ENCODE results near the gene STEEP1. TPM values are rescaled to one million over a fixed set of nuclear protein-coding genes. Genes with fewer than 3 reads are reported as not detected.
A peak's percentile ranks its signal among the peaks of the same experiment; 100 is the strongest.
"Not testable (repeated sequence)": the region's sequence is repeated elsewhere in the genome, so short reads cannot be mapped to it uniquely, and the experiment has no call there.

Gene STEEP1
- total RNA-seq, 2 experiments from 2014 or later: 21.0 to 22.9 TPM

DNA sequence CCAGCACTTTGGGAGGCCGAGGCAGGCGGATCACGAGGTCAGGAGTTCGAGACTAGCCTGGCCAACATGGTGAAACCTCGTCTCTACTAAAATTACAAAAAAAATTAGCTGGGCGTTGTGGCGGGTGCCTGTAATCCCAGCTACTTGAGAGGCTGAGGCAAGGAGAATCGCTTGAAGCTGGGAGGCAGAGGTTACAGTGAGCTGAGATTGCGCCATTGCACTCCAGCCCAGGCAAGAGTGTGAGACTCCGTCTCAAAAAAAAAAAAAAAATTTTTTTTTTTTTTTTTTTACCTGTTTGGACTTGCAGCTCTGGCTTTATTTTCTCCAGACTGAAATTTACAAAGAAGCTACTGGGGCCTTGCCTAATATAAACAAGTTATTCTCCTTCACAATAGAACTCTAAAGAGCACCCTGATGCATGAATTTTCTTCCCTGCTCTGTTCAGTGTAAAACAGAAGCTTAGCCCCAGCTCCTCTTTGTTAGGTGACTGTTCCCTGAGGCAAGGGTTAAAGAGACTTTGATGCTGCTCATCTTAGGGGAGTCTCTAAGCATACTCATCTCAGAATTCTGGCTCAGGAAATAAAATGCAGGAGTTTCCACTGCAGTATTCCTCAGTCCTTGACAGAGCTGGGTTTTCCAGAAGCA lies 71.2 kb downstream of the STEEP1 start:
- not testable (repeated sequence) for H3K36me3 Mint-ChIP-seq (ENCODE audit: low read depth); DNase-seq; H3K27ac Mint-ChIP-seq; H3K9me3 Mint-ChIP-seq; H3K4me3 Mint-ChIP-seq; H3K27me3 Mint-ChIP-seq
- peaks cover 13% of the 10 kb centered on the region for H3K4me1 Mint-ChIP-seq
- ChIA-PET POLR2A (interaction anchor here (0.8 kb wide), 1 partner anchor 10 kb away, joined by 3 read pairs; no protein-coding TSS in a partner anchor), CTCF (interaction anchor here (0.6 to 3.3 kb wide), 5 partner anchors 9 to 291 kb away, joined by 3 to 22 read pairs (median 3); no protein-coding TSS in a partner anchor)

DNA sequence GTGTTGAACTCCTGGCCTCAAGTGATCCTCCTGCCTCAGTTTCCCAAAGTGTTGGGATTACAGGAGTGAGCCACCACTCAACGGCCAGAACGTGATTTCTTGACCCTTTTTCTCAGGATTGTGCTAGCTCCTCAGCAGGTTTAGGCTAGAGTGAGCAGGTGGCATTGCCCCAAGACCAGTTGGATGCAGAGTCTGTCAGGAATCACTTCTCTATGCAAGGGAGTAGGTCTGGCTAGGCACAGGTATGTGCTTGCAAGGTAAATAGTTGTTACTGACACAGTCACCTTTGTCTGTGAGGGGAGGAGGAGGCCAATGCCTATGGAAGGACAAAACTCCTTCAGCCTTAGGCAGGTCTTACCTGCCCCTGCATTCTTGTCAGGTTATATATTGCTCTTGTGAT lies 72.7 kb downstream of the STEEP1 start:
- ChIA-PET CTCF (interaction anchor here (0.6 to 3.3 kb wide), 4 partner anchors 10 to 969 kb away, joined by 3 to 22 read pairs (median 3); no protein-coding TSS in a partner anchor), POLR2A (no interaction called here)
- Mint-ChIP-seq H3K9me3 (no peaks in the 10 kb centered on the region), H3K27me3 (no peaks in the 10 kb centered on the region), H3K4me3 (no peak overlapping the region), H3K36me3 (ENCODE audit: low read depth) (no peaks in the 10 kb centered on the region), H3K4me1 (peaks cover 17% of the 10 kb centered on the region), H3K27ac (no peak overlapping the region)
- DNase-seq: no peak

DNA sequence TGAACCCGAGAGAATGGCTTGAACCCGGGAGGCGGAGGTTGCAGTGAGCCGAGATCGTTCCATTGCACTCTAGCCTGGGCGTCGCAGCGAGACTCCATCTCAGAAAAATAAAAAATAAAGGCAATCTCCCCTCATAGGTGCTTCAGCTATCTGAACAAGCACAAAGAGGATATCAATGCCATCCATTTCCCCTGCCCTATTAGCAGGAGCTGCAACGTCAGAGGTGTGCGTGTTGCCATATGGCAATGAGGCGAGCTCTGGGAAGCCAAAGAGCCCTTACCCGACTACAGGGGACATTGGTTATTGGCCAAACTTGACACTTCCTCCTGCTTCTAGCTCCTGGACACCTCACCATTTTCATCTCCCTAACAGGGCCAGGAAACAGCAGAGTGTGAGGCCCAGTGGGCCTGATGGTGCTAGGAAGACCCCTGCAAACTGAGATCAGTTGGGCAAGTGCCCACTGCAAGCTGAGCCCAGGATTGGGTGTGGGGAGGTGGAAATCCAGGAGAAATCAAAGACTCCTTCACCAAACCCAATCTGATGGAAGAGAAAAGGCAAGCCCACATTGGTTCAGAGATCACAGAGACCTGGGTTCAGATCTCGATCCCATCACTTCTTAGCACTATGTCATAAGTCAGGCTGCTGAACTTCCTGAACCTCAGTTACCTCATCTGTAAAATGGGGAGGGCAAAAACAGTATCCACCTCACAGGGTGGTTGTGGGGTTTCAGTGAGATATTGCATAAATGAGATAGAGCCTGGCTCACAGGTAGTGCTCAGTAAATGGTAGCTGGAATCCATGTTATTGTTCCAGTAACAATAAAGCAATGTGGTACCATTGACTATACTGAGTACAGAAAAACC lies 75.8 kb downstream of the STEEP1 start:
- Mint-ChIP-seq H3K27me3 (no peaks in the 10 kb centered on the region), H3K36me3 (ENCODE audit: low read depth) (no peaks in the 10 kb centered on the region), H3K27ac (no peak overlapping the region), H3K4me1 (peaks cover 5% of the 10 kb centered on the region), H3K9me3 (no peaks in the 10 kb centered on the region), H3K4me3 (no peak overlapping the region)
- ChIA-PET POLR2A (no interaction called here), CTCF (interaction anchor here (0.7 to 1.3 kb wide), 3 partner anchors 12 to 18 kb away, joined by 3 read pairs; no protein-coding TSS in a partner anchor)
- no peak for DNase-seq

DNA sequence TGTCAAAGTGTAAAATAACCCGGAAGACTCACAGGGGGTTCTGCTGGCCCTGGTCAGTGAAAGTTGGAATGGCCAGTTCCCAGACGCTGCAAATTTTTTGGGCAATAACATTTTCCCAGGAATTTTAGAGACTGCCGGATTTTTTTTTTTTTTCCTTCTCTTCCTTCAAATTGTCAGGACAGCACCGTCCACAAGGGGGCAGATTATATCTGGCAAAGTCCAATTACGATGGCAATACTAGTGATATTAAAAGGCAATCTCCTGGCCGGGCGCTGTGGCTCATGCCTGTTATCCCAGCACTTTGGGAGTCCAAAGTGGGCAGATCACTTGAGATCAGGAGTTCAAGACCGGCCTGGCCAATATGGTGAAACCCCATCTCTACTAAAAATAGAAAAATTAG lies 76.5 kb downstream of the STEEP1 start:
- CTCF ChIA-PET: interaction anchor here (0.6 to 1.3 kb wide), 4 partner anchors 12 to 403 kb away, joined by 3 to 4 read pairs (median 3); no protein-coding TSS in a partner anchor
- Mint-ChIP-seq H3K36me3 (ENCODE audit: low read depth) (no peaks in the 10 kb centered on the region), H3K9me3 (no peaks in the 10 kb centered on the region), H3K4me1 (peaks cover 5% of the 10 kb centered on the region), H3K27me3 (no peaks in the 10 kb centered on the region), H3K4me3 (no peak overlapping the region), H3K27ac (no peak overlapping the region)
- peak; percentile 38 for DNase-seq
- POLR2A ChIA-PET: no interaction called here

Other genes starting within 250 kb of the STEEP1 start
- 1 to 10 TPM; 3.3 to 4.0 TPM for gene SLC25A43, start 166.1 kb downstream of the STEEP1 start, total RNA-seq
- 100 to 1,000 TPM; 425 to 426 TPM for gene SLC25A5, start 97.0 kb downstream of the STEEP1 start, total RNA-seq
- gene UBE2A, start 9.2 kb upstream of the STEEP1 start, total RNA-seq: 10 to 100 TPM; 72.3 to 77.3 TPM
- gene NKRF, start 41.0 kb upstream of the STEEP1 start, total RNA-seq: 10 to 100 TPM; 13.7 to 15.4 TPM
- gene SEPTIN6, start 127.8 kb upstream of the STEEP1 start, total RNA-seq: 100 to 1,000 TPM; 298 to 329 TPM
- gene SOWAHD, start 193.2 kb upstream of the STEEP1 start, total RNA-seq: 1 to 10 TPM; 3.1 to 3.3 TPM
- 1,000 to 10,000 TPM; 1,629 to 1,903 TPM for gene RPL39, start 226.2 kb upstream of the STEEP1 start, total RNA-seq